Measurements from ENCODE around the gene ITPKC.

DNA sequence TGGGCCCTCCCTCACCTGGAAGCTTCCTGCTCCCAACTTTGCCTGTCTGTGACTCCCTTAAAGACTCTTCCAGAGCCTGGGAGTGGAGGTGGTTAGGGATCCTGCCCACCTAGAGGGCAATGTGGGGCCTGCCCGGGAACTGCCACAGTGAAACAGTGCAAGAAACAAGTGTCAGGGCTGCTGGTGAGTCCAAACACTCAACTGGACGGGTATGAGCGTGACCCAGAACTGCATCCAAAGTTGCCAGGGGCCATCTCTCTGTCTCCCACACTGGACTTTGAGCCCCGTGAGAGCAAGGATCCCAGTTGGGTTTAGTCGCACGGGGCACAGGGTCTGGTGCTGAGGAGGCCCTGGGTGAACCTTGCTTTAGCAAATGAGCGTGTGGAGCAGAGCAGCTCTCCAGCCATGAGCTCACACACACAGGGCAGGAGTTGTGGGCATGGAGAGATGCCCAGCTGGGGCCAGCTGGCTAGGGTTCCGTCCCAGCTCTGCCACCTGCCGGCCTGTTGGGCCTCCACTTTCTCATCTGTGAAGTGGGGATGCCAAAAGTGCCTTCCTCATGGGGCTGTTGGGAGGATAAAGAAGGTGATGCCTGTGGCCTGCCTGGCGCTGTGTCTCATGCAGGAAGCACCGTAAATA is 23.6 kb upstream of the ITPKC start:
- TF ChIP-seq, protein P1, sequence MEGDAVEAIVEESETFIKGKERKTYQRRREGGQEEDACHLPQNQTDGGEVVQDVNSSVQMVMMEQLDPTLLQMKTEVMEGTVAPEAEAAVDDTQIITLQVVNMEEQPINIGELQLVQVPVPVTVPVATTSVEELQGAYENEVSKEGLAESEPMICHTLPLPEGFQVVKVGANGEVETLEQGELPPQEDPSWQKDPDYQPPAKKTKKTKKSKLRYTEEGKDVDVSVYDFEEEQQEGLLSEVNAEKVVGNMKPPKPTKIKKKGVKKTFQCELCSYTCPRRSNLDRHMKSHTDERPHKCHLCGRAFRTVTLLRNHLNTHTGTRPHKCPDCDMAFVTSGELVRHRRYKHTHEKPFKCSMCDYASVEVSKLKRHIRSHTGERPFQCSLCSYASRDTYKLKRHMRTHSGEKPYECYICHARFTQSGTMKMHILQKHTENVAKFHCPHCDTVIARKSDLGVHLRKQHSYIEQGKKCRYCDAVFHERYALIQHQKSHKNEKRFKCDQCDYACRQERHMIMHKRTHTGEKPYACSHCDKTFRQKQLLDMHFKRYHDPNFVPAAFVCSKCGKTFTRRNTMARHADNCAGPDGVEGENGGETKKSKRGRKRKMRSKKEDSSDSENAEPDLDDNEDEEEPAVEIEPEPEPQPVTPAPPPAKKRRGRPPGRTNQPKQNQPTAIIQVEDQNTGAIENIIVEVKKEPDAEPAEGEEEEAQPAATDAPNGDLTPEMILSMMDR (IDR thresholded peaks at IDR 0.05) = no peak
- no peak for TF ChIP-seq POLR2A (IDR thresholded peaks at IDR 0.05)
